Right atrium auricular region (tissue), 2 donors: ENCODE measurements around the gene ACTG1. TPM values are rescaled to one million over a fixed set of nuclear protein-coding genes. Genes with fewer than 3 reads are reported as not detected.

Experiments
- DNase-seq: peaks from one replicate; pipeline ENCODE4 v3.0.0-alpha.2; 2019; ENCODE audit warnings: low spot score
- H3K27ac ChIP-seq, 2 donors: fragments of 200-600 bp; sonication (generic); 1 replicate in 1 of 2; 2 replicates in 1 of 2; pipeline ENCODE4 v1.5.1; 2016 to 2019
- H3K27me3 ChIP-seq, 2 donors: fragments of 200-600 bp; sonication (generic); one replicate each; pipeline versions ENCODE4 v1.5.1 to v1.6.0; 2017 to 2019
- H3K36me3 ChIP-seq: fragments of 200-600 bp; sonication (generic); one replicate; pipeline ENCODE4 v1.5.1; 2016
- H3K4me1 ChIP-seq, 2 donors: fragments of 200-600 bp; sonication (generic); one replicate each; pipeline versions ENCODE4 v1.5.1 to v1.6.0; 2017 to 2019
- H3K4me3 ChIP-seq, 2 donors: fragments of 200-600 bp; sonication (generic); 1 replicate in 1 of 2; 2 replicates in 1 of 2; pipeline ENCODE4 v1.5.1; 2017 to 2019; ENCODE audit warnings: mild to moderate bottlenecking in 1 of 2, moderate library complexity in 1 of 2
- H3K9me3 ChIP-seq, 2 donors: fragments of 200-600 bp; sonication (generic); one replicate each; pipeline ENCODE4 v1.5.1; 2019
- CTCF ChIP-seq, 2 donors: fragments of 200-600 bp; sonication (generic); IDR thresholded peaks; one replicate each; pipeline ENCODE4 v1.5.1; 2019; ENCODE audit warnings: antibody characterized with exemption in 2 of 2
- total RNA-seq, 2 donors: library from RNA; depleted of rRNA; stranded (reverse); fragments of >200 nt; gene quantifications; one replicate each; pipeline ENCODE4 v1.1.0, GENCODE V29; 2016

ACTG1 gene
- total RNA-seq, 2 donors from 2014 or later: 1,076 to 1,610 TPM

- Histone ChIP-seq H3K4me1 (peaks cover 0 to 42% of the 10 kb centered on the region in 2 donors), H3K27me3 (no peaks in the 10 kb centered on the region), H3K9me3 (no peaks in the 10 kb centered on the region), H3K27ac (peak overlapping the region; percentile 81 to 87), H3K36me3 (no peaks in the 10 kb centered on the region), H3K4me3 (peak overlapping the region; percentile 58 to 74)
- no peak for DNase-seq
- TF ChIP-seq CTCF (IDR thresholded peaks at IDR 0.05): no peak
These were observed 24.2 kb downstream of the ACTG1 start for GRCh38 chr17:81488276-81488860.

- Histone ChIP-seq H3K36me3 (no peaks in the 10 kb centered on the region), H3K4me1 (peaks cover 0 to 49% of the 10 kb centered on the region in 2 donors), H3K9me3 (no peaks in the 10 kb centered on the region), H3K27me3 (no peaks in the 10 kb centered on the region), H3K4me3 (peak overlapping the region; percentile 58 to 74), H3K27ac (peak overlapping the region; percentile 81 to 87)
- no peak for TF ChIP-seq CTCF (IDR thresholded peaks at IDR 0.05)
- DNase-seq: no peak
These were observed 24.9 kb downstream of the ACTG1 start for GRCh38 chr17:81487487-81488275.

GRCh38 chr17:81487089-81487486 lies 25.5 kb downstream of the ACTG1 start:
- H3K36me3 ChIP-seq: no peaks in the 10 kb centered on the region
- peak overlapping the region in 1 of 2 donors; percentile 74 for H3K4me3 ChIP-seq
- peaks cover 0 to 51% of the 10 kb centered on the region in 2 donors for H3K4me1 ChIP-seq
- no peaks in the 10 kb centered on the region for H3K27me3 ChIP-seq
- H3K9me3 ChIP-seq: no peaks in the 10 kb centered on the region
- DNase-seq: no peak
- no peak for TF ChIP-seq CTCF (IDR thresholded peaks at IDR 0.05)
- H3K27ac ChIP-seq: no peak overlapping the region

- H3K27me3 ChIP-seq: no peaks in the 10 kb centered on the region
- peaks cover 0 to 57% of the 10 kb centered on the region in 2 donors for H3K4me1 ChIP-seq
- no peak for TF ChIP-seq CTCF (IDR thresholded peaks at IDR 0.05)
- no peak overlapping the region for H3K4me3 ChIP-seq
- H3K36me3 ChIP-seq: no peaks in the 10 kb centered on the region
- no peak overlapping the region for H3K27ac ChIP-seq
- no peak for DNase-seq
- no peaks in the 10 kb centered on the region for H3K9me3 ChIP-seq
These were observed 26.3 kb downstream of the ACTG1 start for GRCh38 chr17:81486199-81486810.

GRCh38 chr17:81484195-81484979 lies 28.2 kb downstream of the ACTG1 start:
- Histone ChIP-seq H3K9me3 (no peaks in the 10 kb centered on the region), H3K4me3 (peak overlapping the region; percentile 33 to 55), H3K36me3 (no peaks in the 10 kb centered on the region), H3K27me3 (no peaks in the 10 kb centered on the region), H3K27ac (no peak overlapping the region), H3K4me1 (peaks cover 0 to 66% of the 10 kb centered on the region in 2 donors)
- TF ChIP-seq CTCF (IDR thresholded peaks at IDR 0.05): peak; percentile 100
- DNase-seq: peak; percentile 84
